Muscle of leg (tissue), 11 donors: ENCODE data around the gene SLC31A1. TPM values are rescaled to one million over a fixed set of nuclear protein-coding genes. Genes with fewer than 3 reads are reported as not detected.
"Not testable (repeated sequence)": the region's sequence is repeated elsewhere in the genome, so short reads cannot be mapped to it uniquely, and the experiment has no call there.

Experiments
- DNase-seq: peaks from one replicate; pipeline ENCODE4 v3.0.0; 2013
- H3K27ac ChIP-seq: one replicate; pipeline ENCODE4 v1.5.1; 2013; ENCODE audit warnings: mild to moderate bottlenecking, low read length, control low read depth
- H3K27me3 ChIP-seq: one replicate; pipeline ENCODE4 v1.6.1; 2013; ENCODE audit warnings: low read length; ENCODE audit not compliant: control insufficient read depth, insufficient read depth
- H3K36me3 ChIP-seq: one replicate; pipeline ENCODE4 v1.6.1; 2013; ENCODE audit warnings: low read length; ENCODE audit not compliant: control insufficient read depth, insufficient read depth
- H3K4me1 ChIP-seq: one replicate; pipeline ENCODE4 v1.6.1; 2013; ENCODE audit warnings: low read length; ENCODE audit not compliant: control insufficient read depth, insufficient read depth
- H3K4me3 ChIP-seq: one replicate; pipeline ENCODE4 v1.5.1; 2013; ENCODE audit warnings: low read length, control low read depth
- H3K9me3 ChIP-seq: replicated peaks from 2 replicates; pipeline ENCODE4 v1.6.1; 2013; ENCODE audit warnings: low read depth, low read length; ENCODE audit not compliant: control insufficient read depth
- WGBS: methylation state at CpG from one replicate; pipeline ENCODE4 v1.1.5; 2013; ENCODE audit warnings: missing lambda C conversion rate; ENCODE audit not compliant: insufficient coverage; 5-methylcytosine and 5-hydroxymethylcytosine counted together
- polyA plus RNA-seq, 8 donors: library from polyadenylated mRNA; unstranded; fragments of 120-200 nt; gene quantifications; one replicate each; pipeline versions ENCODE4 v1.2.1 to v1.2.3, GENCODE V29; 2013; ENCODE audit warnings: inconsistent platforms in 1 of 8, low replicate concordance in 1 of 8; ENCODE audit not compliant: insufficient read length in 8 of 8, insufficient read depth in 1 of 8
- total RNA-seq: library from RNA; stranded (reverse); fragments of 120-200 nt; gene quantifications from one replicate; pipeline ENCODE4 v1.2.4, GENCODE V29; 2013

The SLC31A1 gene
- total and polyA plus RNA-seq, 9 donors: 8.0 to 14.2 (median 10.1) TPM

DNA sequence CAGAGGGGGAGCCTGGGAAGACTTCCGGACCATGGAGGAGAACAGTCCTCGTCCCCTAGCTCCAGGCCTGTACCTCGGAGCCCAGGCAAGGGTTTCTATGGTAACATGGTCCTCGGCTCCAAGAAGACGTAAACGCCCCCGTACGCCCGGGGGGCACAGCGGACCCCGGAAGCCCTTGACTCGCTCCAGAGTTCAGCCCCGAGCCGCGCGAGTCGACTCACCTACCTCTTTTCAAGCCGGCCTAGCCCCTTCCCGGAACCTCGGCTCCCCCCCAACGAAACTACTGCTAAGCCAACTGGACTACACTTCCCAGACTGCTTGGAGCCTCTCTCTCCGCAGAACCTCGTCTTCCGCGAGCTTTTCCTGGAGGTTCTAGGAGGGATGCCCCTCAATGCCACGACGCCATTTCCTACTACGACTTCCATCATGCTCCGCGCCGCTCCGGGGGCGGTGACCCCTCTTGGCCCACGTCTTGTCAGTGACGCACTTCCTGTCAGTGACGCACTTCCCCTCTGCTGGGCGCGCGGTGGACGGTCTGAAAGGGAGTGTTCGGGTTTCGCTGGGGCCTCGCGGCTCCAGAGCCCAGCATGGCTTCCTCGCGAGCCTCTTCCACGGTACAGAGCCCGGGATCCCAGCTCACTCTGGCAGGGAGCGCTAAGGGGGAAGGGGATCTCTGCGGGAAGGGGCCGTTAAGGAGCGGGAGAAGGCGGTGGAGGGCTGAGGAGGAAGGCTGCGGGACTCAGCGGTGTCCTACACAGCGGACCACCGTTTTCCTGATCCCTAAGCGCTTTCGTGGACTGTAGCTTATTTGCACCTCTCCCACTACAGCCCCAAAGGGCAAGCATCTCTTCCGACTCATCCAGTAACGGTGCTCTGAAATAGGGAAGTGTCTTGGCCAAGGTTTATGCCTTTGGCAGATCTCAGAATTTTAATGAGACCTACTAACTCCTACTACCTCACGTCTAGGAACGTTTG lies 54.1 kb downstream of the SLC31A1 start, which contains the start of the genes CDC26 and PRPF4:
TSS of gene CDC26 (minus strand) at position 416 of the 975 bp plus-strand sequence. CDS start 3,065 bp downstream, outside the sequence.
TSS of gene PRPF4 (plus strand) at position 502 of the 975 bp plus-strand sequence. CDS start at position 588, 86 bp downstream.
- Histone ChIP-seq H3K27me3 (no peaks in the 10 kb centered on the region), H3K27ac (peak within 1 kb of the TSS; percentile 96), H3K4me1 (peaks cover 7% of the 10 kb centered on the region), H3K36me3 (peaks cover 38% of the 10 kb centered on the region), H3K4me3 (peak within 1 kb of the TSS; percentile 95), H3K9me3 (no peaks in the 10 kb centered on the region)
- under 1% methylated on average over 49 of the region's 63 CpGs for WGBS
- DNase-seq: peak; percentile 99

DNA sequence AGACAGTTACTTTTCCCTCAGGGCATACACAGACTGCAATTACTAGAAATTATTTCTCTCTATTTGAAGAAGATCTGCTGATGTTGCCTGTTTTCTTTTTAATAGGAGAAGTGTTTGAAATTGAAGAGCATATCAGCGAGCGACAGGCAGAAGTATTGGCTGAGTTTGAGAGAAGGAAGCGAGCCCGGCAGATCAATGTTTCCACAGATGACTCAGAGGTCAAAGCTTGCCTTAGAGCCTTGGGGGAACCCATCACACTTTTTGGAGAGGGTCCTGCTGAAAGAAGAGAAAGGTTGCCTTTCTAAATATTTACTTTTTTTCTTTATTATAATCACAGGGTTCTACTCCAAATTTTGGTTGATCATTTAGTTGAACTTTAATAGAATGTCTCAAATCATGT lies 57.5 kb downstream of the SLC31A1 start:
- Histone ChIP-seq H3K9me3 (no peaks in the 10 kb centered on the region), H3K36me3 (peaks cover 43% of the 10 kb centered on the region), H3K27me3 (no peaks in the 10 kb centered on the region), H3K4me1 (peaks cover 7% of the 10 kb centered on the region), H3K27ac (no peak overlapping the region), H3K4me3 (no peak overlapping the region)
- WGBS: 85% methylated on average over 4 of the region's 4 CpGs
- no peak for DNase-seq

DNA sequence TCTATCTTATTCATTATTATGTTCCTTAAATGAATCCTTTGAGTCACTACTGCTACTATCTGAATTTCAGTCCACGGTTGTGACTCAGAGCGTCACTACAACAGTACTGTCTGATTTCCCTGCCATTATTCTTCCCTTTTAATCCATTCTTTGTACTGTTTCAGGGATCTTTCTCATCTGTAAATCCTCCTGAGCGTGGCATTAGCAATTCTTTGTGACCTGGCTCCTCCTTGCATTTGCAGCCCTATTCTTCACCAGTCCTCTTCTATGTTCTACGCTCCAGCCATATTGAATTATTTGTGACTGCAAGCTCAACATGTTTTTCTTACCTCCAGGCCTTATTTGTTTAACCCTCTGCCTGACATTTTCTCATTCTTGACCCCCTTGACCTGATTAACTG lies 60.0 kb downstream of the SLC31A1 start:
- Histone ChIP-seq H3K4me1 (peaks cover 2% of the 10 kb centered on the region), H3K27ac (no peak overlapping the region), H3K36me3 (peaks cover 62% of the 10 kb centered on the region), H3K4me3 (no peak overlapping the region), H3K27me3 (no peaks in the 10 kb centered on the region), H3K9me3 (no peaks in the 10 kb centered on the region)
- WGBS: 94% methylated on average over 4 of the region's 4 CpGs
- DNase-seq: no peak

DNA sequence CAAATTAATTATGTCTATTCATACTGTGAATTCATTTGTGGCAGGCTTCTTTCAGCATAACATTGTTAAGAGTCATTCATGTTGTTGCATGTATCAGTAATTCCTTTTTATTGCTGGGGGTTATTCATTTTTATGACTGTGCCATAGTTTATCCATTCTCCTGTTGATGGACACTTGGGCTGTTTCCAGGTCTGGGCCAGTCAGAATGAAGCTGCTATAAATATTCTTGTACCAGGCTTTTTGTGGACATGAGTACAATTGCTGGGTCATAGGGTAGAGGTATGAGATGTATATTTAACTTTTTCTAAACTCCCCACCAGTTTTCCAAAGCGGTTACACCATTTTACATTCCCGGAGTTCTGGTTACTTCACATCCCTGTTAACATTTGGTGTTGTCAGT lies 67.7 kb downstream of the SLC31A1 start:
- no peak for DNase-seq
- no peaks in the 10 kb centered on the region for H3K27me3 ChIP-seq
- H3K4me1 ChIP-seq: no peaks in the 10 kb centered on the region
- peaks cover 76% of the 10 kb centered on the region for H3K36me3 ChIP-seq
- no peaks in the 10 kb centered on the region for H3K9me3 ChIP-seq
- H3K4me3 ChIP-seq: no peak overlapping the region
- WGBS: no CpG with 5 or more reads among the region's 2 CpGs
- H3K27ac ChIP-seq: no peak overlapping the region

DNA sequence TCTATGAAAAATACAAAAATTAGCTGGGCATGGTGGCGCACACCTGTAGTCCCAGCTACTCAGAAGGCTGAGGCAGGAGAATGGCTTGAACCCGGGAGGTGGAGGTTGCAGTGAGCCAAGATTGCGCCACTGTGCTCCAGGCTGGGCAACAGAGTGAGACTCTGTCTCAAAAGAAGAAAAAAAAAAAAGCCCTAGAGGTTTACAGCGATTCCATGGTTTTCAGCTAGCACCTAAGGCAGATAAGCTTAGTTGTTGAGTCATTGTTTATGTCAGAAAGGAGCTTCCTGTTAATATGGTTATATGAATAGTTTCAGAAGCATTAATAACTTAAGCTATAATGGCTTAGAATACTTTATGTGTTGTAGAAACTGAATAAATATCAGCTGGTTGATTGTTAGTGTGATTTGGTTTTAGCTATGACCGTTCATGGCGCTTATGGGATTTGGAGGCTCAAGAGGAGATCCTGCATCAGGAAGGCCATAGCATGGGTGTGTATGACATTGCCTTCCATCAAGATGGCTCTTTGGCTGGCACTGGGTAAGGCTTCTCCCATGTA lies 68.8 kb downstream of the SLC31A1 start:
- no peaks in the 10 kb centered on the region for H3K4me1 ChIP-seq
- H3K36me3 ChIP-seq: peaks cover 67% of the 10 kb centered on the region
- DNase-seq: no peak
- no peak overlapping the region for H3K27ac ChIP-seq
- H3K9me3 ChIP-seq: no peaks in the 10 kb centered on the region
- no peak overlapping the region for H3K4me3 ChIP-seq
- no peaks in the 10 kb centered on the region for H3K27me3 ChIP-seq
- WGBS: 85% methylated on average over 5 of the region's 6 CpGs

DNA sequence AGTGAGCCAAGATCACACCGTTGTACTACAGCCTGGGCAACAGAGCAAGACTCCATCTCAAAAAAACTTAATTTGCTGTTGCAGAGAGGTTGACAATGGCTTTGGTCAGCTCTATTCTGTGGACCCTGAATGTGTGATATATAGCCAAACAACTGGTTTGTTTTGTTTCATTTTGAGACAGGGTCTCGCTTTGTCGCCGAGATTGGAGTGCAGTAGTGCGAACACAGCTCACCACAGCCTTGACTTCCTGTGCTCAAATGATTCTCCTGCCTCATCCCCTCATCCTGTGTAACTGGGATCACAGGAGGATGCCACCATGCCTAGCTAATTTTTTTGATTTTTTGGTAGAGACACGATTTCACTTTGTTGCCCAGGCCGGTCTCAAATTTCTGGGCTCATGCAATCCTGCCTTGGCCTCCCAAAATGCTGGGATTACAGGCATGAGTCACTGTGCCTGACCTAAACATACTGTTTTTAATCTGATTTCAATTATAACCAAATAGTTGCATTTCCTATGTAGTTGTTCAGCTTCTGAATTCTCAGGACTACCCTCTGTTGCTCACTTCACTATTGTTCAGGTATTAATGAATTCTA lies 72.0 kb downstream of the SLC31A1 start:
- Histone ChIP-seq H3K9me3 (no peaks in the 10 kb centered on the region), H3K4me3 (no peak overlapping the region), H3K4me1 (no peaks in the 10 kb centered on the region), H3K27me3 (peaks cover 2% of the 10 kb centered on the region), H3K27ac (no peak overlapping the region), H3K36me3 (peaks cover 40% of the 10 kb centered on the region)
- DNase-seq: no peak
- 78% methylated on average over 4 of the region's 7 CpGs for WGBS

DNA sequence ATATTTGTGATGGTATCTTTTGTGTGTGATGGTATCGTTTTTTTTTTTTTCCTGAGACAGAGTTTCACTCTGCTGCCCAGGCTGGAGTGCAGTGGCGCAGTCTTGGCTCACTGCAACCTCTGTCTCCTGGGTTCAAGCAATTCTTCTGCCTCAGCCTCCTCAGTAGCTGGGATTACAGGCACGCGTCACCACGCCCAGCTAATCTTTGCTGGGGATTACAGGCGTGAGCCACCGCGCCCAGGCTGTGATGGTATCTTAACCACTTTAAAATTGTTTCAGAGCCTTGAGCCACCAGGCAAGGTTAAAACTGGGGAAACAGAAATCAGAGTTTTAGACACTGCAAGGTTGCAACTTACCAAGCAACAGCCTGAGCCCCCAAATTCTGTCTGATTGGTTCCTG lies 74.9 kb downstream of the SLC31A1 start:
- H3K36me3 ChIP-seq: peaks cover 19% of the 10 kb centered on the region

DNA sequence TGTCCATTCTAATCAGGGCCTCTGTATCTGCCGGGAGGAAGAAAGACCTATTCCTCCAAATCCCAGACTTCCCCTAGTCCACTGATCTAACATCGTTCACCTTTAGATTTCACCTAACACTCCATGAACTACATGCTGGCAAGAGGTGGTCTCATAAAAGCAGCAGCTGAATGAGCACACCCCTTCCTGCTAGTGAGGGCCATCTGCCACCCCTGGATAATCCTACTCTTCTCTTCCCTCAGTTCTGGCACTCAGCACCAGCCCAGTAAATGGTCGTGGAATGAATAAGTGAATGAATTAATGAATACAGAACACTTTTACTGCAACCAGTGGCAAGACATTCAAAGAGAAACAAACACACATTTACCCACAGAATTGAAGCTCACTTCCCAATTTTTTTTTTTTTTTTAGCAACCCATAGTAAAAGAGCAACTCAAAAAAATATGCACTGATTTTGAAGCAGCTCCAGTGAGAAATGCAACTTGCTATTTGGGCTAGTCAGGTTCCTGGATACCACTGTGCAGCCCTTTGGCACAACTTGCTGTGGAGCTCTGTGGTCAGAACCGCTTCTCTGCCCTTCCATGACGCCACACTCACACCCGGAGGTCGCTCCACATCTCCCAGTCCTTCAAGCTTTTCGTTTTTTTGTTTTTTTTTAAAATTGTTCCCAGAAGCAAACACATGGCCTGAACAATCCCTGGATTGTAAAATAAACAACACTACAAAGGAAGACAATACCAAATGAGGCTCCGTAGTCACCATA lies 75.6 kb downstream of the SLC31A1 start:
- no peaks in the 10 kb centered on the region for H3K9me3 ChIP-seq
- no peak overlapping the region for H3K4me3 ChIP-seq
- DNase-seq: no peak
- H3K27ac ChIP-seq: no peak overlapping the region
- H3K4me1 ChIP-seq: peaks cover 2% of the 10 kb centered on the region
- WGBS: 69% methylated on average over 3 of the region's 9 CpGs
- peaks cover 4% of the 10 kb centered on the region for H3K27me3 ChIP-seq
- H3K36me3 ChIP-seq: peaks cover 12% of the 10 kb centered on the region

More for the DNA sequence above, 74.9 kb downstream of the SLC31A1 start:
- not testable (repeated sequence) for H3K4me1 ChIP-seq, H3K9me3 ChIP-seq, H3K4me3 ChIP-seq, H3K27ac ChIP-seq, H3K27me3 ChIP-seq, DNase-seq
- 91% methylated on average over 7 of the region's 8 CpGs for WGBS

DNA sequence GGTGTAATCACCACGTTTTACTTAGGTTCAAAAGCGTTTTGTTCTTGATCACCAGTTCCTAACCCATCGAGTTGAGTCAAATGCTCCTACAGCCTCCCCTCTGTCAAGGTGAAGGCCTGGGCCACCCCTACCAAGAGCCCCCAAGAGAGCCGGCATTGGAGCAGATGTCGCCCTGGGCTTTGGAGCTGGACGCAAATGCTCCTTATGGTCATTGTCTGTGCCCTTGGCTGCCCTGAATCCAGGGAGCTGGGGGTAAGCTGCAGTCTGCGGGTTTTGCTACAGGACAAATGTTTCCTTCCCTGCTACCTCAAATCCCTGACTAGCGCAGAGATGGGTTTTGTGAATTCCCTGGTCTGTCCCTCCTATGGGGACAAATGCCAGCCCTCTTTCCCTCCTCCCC lies 77.0 kb downstream of the SLC31A1 start:
- peaks cover 3% of the 10 kb centered on the region for H3K36me3 ChIP-seq
- H3K4me1 ChIP-seq: peaks cover 2% of the 10 kb centered on the region
- no peak overlapping the region for H3K4me3 ChIP-seq
- no peak overlapping the region for H3K27ac ChIP-seq
- WGBS: 84% methylated on average over 6 of the region's 8 CpGs
- no peaks in the 10 kb centered on the region for H3K9me3 ChIP-seq
- DNase-seq: no peak
- H3K27me3 ChIP-seq: peaks cover 7% of the 10 kb centered on the region
